Measurements from ENCODE around the gene SCNN1B.
A peak's percentile ranks its signal among the peaks of the same experiment; 100 is the strongest.
"Not testable (repeated sequence)": the region's sequence is repeated elsewhere in the genome, so short reads cannot be mapped to it uniquely, and the experiment has no call there.

The SCNN1B gene

GRCh38 chr16:23302045-23302956 is at the start of gene SCNN1B:
Gene SCNN1B (plus strand): TSS chr16:23302302. CDS start chr16:23348600, 46,298 bp downstream.
- DNase-seq (ENCODE audit: low spot score): no peak

- no peak for DNase-seq (ENCODE audit: low spot score)
Observed at GRCh38 chr16:23252310-23252709, 49.8 kb upstream of the SCNN1B start.

- DNase-seq (ENCODE audit: low spot score): not testable (repeated sequence)
Observed at GRCh38 chr16:23253650-23254049, 48.5 kb upstream of the SCNN1B start.

- no peak for DNase-seq (ENCODE audit: low spot score)
Observed at GRCh38 chr16:23254338-23254737, 47.8 kb upstream of the SCNN1B start.

- no peak for DNase-seq (ENCODE audit: low spot score)
Observed at GRCh38 chr16:23255000-23255399, 47.1 kb upstream of the SCNN1B start.

GRCh38 chr16:23256440-23256839 is 45.7 kb upstream of the SCNN1B start:
- DNase-seq (ENCODE audit: low spot score): no peak

GRCh38 chr16:23257682-23258081 is 44.4 kb upstream of the SCNN1B start:
- no peak for DNase-seq (ENCODE audit: low spot score)

GRCh38 chr16:23258919-23259237 is 43.2 kb upstream of the SCNN1B start:
- no peak for DNase-seq (ENCODE audit: low spot score)

GRCh38 chr16:23267647-23268046 is 34.5 kb upstream of the SCNN1B start:
- DNase-seq (ENCODE audit: low spot score): no peak

GRCh38 chr16:23268561-23268960 is 33.5 kb upstream of the SCNN1B start:
- no peak for DNase-seq (ENCODE audit: low spot score)

GRCh38 chr16:23269248-23269953 is 32.7 kb upstream of the SCNN1B start:
- DNase-seq (ENCODE audit: low spot score): no peak

- no peak for DNase-seq (ENCODE audit: low spot score)
Observed at GRCh38 chr16:23270654-23271053, 31.4 kb upstream of the SCNN1B start.

GRCh38 chr16:23274968-23275367 is 27.1 kb upstream of the SCNN1B start:
- DNase-seq (ENCODE audit: low spot score): no peak

- DNase-seq (ENCODE audit: low spot score): no peak
Observed at GRCh38 chr16:23276821-23277220, 25.3 kb upstream of the SCNN1B start.

GRCh38 chr16:23278031-23278430 is 24.1 kb upstream of the SCNN1B start:
- no peak for DNase-seq (ENCODE audit: low spot score)

GRCh38 chr16:23279721-23280153 is 22.4 kb upstream of the SCNN1B start:
- DNase-seq (ENCODE audit: low spot score): peak; percentile 70

- no peak for DNase-seq (ENCODE audit: low spot score)
Observed at GRCh38 chr16:23280483-23280967, 21.6 kb upstream of the SCNN1B start.

- DNase-seq (ENCODE audit: low spot score): no peak
Observed at GRCh38 chr16:23282568-23282967, 19.5 kb upstream of the SCNN1B start.

- DNase-seq (ENCODE audit: low spot score): no peak
Observed at GRCh38 chr16:23283571-23283970, 18.5 kb upstream of the SCNN1B start.

GRCh38 chr16:23284584-23284983 is 17.5 kb upstream of the SCNN1B start:
- no peak for DNase-seq (ENCODE audit: low spot score)

- DNase-seq (ENCODE audit: low spot score): no peak
Observed at GRCh38 chr16:23286131-23286532, 16.0 kb upstream of the SCNN1B start.

GRCh38 chr16:23288209-23288608 is 13.9 kb upstream of the SCNN1B start:
- no peak for DNase-seq (ENCODE audit: low spot score)

Measured in putamen (tissue), 1 donor.